22Rv1 (cell line): ENCODE measurements around the gene CAV3.

Source experiments
- H3K27ac ChIP-seq: fragments of 450-650 bp; 2 replicates; pipeline ENCODE4 v1.5.1; 2017
- CTCF ChIP-seq: fragments of 450-650 bp; IDR thresholded peaks from 2 replicates; pipeline ENCODE4 v1.5.1; 2017; ENCODE audit warnings: mild to moderate bottlenecking
- ZFX ChIP-seq: fragments of 450-650 bp; IDR thresholded peaks from 2 replicates; pipeline ENCODE4 v1.6.1; 2017; ENCODE audit warnings: antibody characterized with exemption, borderline replicate concordance

Gene CAV3

GRCh38 chr3:8729479-8729878 is 4.1 kb upstream of the CAV3 start:
- no peak for TF ChIP-seq ZFX
- TF ChIP-seq CTCF, result no peak
- H3K27ac ChIP-seq, result no peak overlapping the region

- no peak for TF ChIP-seq ZFX
- no peak for TF ChIP-seq CTCF
Observed at GRCh38 chr3:8730656-8731055, 2.9 kb upstream of the CAV3 start.

GRCh38 chr3:8732413-8732812 is 1.2 kb upstream of the CAV3 start:
- no peak overlapping the region for H3K27ac ChIP-seq
- TF ChIP-seq ZFX (no peak), CTCF (no peak)

More at GRCh38 chr3:8730656-8731055, 2.9 kb upstream of the CAV3 start:
- H3K27ac ChIP-seq, result no peak overlapping the region

GRCh38 chr3:8734137-8734878 is 706 bp downstream of the CAV3 start:
- TF ChIP-seq CTCF, result no peak
- TF ChIP-seq ZFX, result no peak
- no peak overlapping the region for H3K27ac ChIP-seq

- no peak overlapping the region for H3K27ac ChIP-seq
- TF ChIP-seq ZFX (no peak), CTCF (no peak)
Observed at GRCh38 chr3:8734908-8735307, 1.3 kb downstream of the CAV3 start.

DNA sequence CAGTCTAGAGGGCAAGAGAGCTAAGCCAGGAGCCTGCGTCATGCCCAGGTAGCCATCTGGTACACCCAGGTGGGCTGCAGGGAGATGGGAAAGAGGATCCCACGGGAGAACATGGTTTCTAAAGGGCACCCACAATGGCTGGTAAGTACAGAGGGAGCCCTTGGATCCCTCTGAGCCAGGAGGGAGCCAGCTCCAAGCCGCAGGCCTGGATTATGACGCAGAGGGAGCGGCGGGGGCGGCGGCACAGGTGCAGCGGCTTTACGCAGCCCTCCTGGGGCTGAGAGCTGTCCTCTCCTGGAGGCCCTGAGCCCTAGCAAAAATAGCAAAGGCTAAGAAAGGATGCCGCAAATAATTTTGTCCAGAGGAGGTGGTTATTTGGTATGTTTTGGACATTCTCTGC is 2.8 kb downstream of the CAV3 start:
- no peak overlapping the region for H3K27ac ChIP-seq
- no peak for TF ChIP-seq ZFX
- TF ChIP-seq CTCF, result no peak

- TF ChIP-seq CTCF (no peak), ZFX (no peak)
Observed at GRCh38 chr3:8737301-8737700, 3.7 kb downstream of the CAV3 start.

More at GRCh38 chr3:8737301-8737700, 3.7 kb downstream of the CAV3 start:
- no peak overlapping the region for H3K27ac ChIP-seq
